CD4-positive, alpha-beta T cell treated with Interleukin-15 for 1 hour (primary cell): Measurements from ENCODE around the gene SEPTIN2.
"Not testable (repeated sequence)": the region's sequence is repeated elsewhere in the genome, so short reads cannot be mapped to it uniquely, and the experiment has no call there.

Experiments used
- DNase-seq: peaks from one replicate; pipeline ENCODE4 v3.0.0-alpha.2; 2020

The SEPTIN2 gene

GRCh38 chr2:241315879-241316631, at the start of gene SEPTIN2:
Gene SEPTIN2 (plus strand): TSS chr2:241315925. CDS start chr2:241324233, 8,308 bp downstream.
- DNase-seq: peak; percentile 85

DNA sequence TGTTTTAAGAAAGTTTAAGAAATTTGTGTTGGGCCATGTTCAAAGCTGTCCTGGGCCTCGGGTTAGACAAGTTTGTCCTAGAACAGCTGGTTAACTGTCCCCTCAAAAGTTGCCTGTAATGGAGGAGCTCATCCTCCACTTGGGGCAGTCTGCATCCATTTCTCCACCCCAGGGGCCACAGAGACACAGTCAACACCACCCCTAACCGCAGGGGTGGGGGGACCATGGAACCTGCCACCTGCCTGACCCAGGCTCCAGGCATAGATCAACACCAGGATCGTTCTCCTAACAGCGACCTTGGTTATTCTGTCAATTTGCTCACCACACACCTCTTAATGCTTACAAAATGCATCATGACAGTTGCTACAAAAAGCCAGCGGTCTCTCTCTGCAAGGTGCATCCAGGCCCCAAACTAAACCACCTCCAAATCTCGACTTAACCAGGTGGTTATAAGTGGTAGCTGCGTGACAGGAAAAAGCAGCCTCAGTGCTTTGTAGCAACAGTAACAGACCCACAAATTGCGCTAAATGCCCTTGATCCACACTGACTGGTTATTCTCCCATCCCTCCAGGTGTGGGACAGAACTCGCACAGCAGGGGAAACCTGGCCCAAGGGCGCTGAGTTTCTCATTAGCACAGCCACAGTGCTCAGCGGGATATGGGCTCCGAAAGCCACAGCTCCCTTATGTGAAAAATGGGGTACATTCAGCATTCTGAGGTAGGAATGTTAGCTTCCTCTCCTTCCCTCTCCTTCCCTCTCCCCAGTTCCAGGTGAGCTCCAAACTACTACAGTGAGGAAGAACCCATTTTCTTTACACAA, 48.3 kb upstream of the SEPTIN2 start:
- no peak for DNase-seq

DNA sequence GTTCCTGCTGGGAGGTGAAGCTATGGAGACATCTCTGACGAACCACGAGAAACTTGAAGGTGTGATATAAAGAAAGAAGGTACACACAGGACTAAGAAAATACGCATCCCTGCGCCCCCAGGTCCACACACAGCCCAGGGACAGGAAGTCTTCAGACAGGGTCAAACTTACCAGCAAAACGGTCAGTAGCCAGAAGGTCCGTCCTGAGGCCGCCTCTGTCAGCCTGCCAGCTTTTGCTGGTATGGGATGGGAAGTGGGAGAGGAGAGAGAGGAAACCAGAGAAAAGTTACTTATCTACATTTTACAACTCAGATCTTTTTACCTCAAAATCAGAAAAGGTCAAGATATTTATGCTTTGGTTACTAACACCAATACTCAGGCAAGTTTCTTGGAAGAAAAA, 47.4 kb upstream of the SEPTIN2 start:
- no peak for DNase-seq

GRCh38 chr2:241268716-241269445, 46.8 kb upstream of the SEPTIN2 start:
- DNase-seq: no peak

- no peak for DNase-seq
Observed at GRCh38 chr2:241269707-241270520, 45.8 kb upstream of the SEPTIN2 start.

GRCh38 chr2:241270531-241270930, 45.2 kb upstream of the SEPTIN2 start:
- DNase-seq: no peak

GRCh38 chr2:241271706-241272302, 43.9 kb upstream of the SEPTIN2 start:
- peak; percentile 55 for DNase-seq

GRCh38 chr2:241272303-241273209, 43.2 kb upstream of the SEPTIN2 start:
- DNase-seq: peak; percentile 45

DNA sequence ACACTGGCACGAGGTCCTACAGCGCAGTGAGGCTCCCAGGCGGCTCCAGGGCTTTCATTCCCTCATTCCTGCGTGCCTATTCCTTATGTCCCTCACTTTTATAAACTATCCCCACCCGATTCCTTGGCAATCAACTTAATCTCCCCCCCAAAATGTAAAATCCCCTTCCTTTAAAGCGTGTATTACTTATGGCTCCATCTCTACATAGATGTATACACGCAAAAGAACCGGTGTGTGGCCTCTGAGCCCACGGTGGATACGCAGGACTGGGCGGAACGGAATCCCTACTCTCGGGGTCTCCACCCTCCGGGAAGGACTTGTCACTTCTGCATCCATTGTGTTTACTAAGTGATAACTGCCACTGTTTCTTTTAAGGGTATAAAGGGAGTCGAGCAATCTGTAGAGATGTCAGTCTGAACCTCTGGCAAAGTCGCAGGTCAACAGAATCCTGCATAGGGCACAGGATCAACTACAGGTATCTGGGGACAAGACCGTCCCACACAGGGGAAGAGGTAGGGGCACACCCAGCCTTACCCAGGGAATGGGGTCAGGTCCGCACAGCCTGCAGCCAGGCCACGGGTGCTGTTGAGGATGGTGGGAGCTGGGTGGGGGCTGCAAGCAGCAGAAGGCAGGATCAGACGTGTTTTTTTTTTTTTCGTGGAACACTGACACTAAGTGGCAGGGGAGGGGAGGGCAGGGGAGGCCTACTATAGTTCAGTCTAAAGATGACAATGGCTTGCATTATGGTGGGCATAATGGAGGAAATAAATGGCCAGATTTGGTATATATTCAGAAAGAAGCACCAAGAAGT, 42.3 kb upstream of the SEPTIN2 start:
- DNase-seq: no peak

DNA sequence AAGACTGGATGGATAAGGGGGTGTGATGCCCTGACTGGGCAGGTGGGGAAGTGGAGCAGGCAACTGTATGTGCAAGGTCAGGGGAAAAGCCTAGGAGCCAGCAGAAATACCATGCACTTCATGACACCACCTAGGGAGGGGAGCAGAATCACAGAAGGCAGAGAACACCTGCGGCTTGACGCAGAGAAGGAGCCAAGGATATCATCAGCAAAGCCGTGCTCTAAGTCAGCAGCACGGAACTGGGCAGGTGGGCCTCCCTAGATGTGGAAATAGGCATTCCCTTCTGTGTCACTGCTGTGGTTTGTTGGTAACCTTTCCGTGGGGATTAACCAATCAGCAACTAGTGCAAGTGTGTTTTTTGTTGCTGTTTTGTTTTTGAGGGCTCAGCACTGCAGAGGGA, 41.6 kb upstream of the SEPTIN2 start:
- DNase-seq: no peak

GRCh38 chr2:241275504-241275903, 40.2 kb upstream of the SEPTIN2 start:
- no peak for DNase-seq

DNA sequence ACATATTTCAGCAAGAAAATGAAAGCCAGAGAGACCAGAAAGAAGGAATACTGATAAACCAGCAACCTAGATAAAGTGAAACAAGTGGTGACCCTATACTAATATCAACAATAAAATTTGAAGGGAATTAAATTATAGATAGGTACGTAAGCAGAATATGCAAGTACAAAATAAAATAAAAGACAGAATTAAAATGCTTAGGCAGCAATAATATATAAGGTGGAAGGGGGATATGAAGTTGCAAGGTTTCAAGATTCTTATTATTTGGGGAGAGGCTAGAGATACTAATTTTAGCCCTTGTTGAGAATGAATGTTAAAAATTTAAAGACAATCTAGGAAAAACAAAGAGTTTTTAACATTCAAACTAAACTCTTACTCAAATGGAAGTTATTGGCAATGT, 39.8 kb upstream of the SEPTIN2 start:
- no peak for DNase-seq

GRCh38 chr2:241278306-241278705, 37.4 kb upstream of the SEPTIN2 start:
- DNase-seq: not testable (repeated sequence)

DNA sequence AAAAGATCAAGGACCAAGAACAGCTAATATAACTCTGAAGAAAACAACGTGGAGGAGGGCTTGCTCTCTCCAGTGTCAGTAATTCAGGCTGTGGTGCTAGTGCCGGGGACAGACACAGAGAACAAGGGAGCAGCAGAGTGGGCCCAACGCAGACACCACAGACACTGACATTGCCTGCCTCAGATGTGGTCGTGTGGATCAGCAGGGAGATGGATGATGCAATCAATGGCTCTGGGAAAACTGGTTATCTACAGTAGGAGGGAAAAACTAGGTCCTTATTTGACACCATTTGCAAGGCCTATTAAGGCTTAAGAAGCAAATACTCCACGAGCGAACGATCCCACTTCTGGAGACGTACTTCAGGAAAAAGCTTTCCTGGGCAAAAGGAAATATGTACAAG, 36.3 kb upstream of the SEPTIN2 start:
- no peak for DNase-seq

DNA sequence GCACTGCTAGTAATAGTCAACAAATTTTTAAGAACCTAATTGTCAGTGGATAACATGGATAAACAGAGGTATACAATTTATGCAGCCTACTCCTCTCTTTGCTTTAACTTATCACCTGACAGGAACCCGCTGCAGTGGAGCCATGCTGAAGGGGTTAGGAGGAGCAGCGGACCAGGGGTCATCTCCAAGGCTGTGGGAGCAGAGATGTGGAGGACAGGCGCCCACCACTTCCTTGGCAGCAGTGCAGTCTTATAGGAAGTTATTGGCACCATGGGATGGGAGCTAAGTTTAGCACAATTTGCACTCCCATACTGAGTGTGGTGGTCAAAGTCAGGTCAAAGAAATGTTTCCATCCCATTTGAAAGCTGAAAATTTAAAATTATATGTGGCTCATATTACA, 35.9 kb upstream of the SEPTIN2 start:
- DNase-seq: no peak

DNA sequence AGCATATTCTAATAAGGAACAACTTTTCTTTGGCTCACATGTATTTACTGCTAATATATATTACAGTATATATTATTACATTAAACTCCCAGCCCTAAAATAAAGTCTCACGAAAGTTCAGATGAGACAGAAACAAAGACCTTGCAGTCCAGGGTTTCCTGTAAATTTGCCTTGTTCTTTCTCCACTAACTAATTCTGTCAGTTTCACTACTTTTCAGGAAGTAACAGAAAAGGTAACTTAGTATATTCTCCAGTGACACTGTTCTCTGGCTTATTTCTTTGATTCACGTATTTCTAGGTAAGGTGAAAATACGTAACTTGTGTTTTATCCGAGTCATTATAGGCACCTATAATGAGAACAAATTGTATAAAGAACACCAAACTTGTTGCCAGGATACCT, 35.4 kb upstream of the SEPTIN2 start:
- no peak for DNase-seq

DNA sequence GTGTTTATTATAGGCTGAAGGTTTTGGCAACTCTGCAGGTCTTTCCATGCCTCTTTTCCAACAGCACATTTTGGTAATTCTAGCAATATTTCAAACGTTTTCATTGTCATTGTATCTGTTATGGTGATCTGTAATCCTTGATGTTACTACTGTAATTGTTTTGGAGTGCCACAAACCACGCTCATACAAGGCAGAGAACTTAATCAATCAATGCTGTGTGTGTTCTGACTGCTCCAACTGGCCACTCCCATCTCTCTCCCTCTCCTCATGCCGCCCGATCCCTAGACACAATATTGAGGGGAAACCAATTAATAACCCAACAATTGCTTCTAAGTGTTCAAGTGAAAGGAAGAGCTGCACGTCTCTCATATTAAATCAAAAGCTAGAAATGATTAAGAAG, 33.2 kb upstream of the SEPTIN2 start:
- no peak for DNase-seq

- DNase-seq: no peak
Observed at GRCh38 chr2:241285596-241285995, 30.1 kb upstream of the SEPTIN2 start.

DNA sequence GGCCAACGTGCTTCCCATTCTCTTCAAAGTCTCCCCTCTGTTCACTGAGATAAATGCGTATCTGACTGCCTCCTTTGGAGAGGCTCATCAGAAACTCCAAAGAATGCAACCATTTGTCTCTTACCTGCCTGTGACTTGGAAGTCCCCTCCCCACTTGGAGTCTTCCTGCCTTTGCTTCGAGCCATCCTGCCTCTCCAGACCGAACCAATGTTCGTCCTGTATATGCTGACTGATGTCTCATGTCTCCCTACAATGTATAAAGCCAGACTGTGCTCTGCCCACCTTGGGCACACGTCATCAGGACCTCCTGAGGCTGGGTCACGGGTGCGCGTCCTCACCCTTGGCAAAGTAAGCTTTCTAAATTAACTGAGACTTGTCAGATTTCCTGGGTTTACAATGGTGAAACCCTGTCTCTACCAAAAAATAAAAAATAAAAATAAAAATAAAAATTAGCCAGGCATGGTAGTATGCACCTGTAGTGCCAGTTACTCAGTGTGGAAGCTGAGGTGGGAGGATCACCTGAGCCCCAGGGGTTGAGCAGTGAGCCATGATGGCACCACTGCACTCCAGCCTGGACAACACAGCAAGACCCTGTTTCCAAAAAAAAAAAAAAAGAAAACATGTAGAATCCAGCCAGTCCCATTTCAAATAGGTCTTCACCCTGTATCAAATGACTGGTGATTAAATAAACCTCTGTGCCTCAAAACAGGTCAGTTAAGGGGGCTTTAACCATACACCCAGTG, 29.2 kb upstream of the SEPTIN2 start:
- DNase-seq: no peak
